Neutrophil (primary cell): ENCODE results near the gene TBC1D17.
A peak's percentile ranks its signal among the peaks of the same experiment; 100 is the strongest.

ENCODE experiments used
- H3K27ac ChIP-seq: fragments of 200-600 bp; sonication (generic); 2 replicates; pipeline ENCODE4 v1.5.1; 2016; ENCODE audit warnings: mild to moderate bottlenecking, moderate library complexity
- H3K27me3 ChIP-seq: fragments of 200-600 bp; sonication (generic); 2 replicates; pipeline ENCODE4 v1.6.0; 2016; ENCODE audit warnings: mild to moderate bottlenecking
- H3K36me3 ChIP-seq: fragments of 200-600 bp; sonication (generic); 2 replicates; pipeline ENCODE4 v1.5.1; 2017
- H3K4me1 ChIP-seq, 2 experiments: fragments of 200-600 bp in 1 of 2; sonication (generic) in 1 of 2; 1 replicate in 1 of 2; 2 replicates in 1 of 2; pipeline versions ENCODE4 v1.5.1 to v1.6.1; 2013 to 2016; ENCODE audit warnings: low read depth in 1 of 2, low read length in 1 of 2, mild to moderate bottlenecking in 1 of 2, moderate library complexity in 1 of 2; ENCODE audit not compliant: control insufficient read depth in 1 of 2, insufficient read depth in 1 of 2
- H3K4me3 ChIP-seq, 2 experiments: fragments of 200-600 bp in 1 of 2; sonication (generic) in 1 of 2; 1 replicate in 1 of 2; 2 replicates in 1 of 2; pipeline ENCODE4 v1.5.1; 2013 to 2016; ENCODE audit warnings: low read depth in 1 of 2, low read length in 1 of 2, mild to moderate bottlenecking in 1 of 2, moderate library complexity in 1 of 2
- H3K9me3 ChIP-seq: fragments of 200-600 bp; sonication (generic); 2 replicates; pipeline ENCODE4 v1.5.1; 2016
- TF ChIP-seq, protein P1 (sequence below): fragments of 200-600 bp; sonication (generic); IDR thresholded peaks from 2 replicates; pipeline ENCODE4 v1.5.1; 2016; ENCODE audit warnings: antibody characterized with exemption

TBC1D17 gene

DNA sequence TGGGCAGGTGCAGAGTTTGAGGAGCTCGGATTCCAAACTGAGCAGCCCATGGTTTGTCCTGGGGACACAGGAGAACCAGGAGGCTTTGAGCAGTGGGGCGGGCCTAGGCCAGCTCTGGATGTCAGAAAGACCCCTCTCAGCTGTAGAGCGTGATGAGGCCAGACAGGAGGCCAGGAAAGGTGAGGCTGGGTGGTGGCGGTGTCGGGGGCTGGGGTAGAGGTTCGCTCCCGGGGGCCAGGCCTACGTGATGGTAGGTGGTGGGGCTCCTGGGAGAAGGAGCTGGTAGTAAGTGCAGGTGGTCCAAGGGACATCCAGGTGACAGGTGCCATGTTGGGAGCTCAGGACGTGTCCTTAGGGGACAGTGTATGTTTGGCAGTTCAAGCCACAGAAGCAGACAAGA lies 40.1 kb upstream of the TBC1D17 start:
- TF ChIP-seq, protein P1, sequence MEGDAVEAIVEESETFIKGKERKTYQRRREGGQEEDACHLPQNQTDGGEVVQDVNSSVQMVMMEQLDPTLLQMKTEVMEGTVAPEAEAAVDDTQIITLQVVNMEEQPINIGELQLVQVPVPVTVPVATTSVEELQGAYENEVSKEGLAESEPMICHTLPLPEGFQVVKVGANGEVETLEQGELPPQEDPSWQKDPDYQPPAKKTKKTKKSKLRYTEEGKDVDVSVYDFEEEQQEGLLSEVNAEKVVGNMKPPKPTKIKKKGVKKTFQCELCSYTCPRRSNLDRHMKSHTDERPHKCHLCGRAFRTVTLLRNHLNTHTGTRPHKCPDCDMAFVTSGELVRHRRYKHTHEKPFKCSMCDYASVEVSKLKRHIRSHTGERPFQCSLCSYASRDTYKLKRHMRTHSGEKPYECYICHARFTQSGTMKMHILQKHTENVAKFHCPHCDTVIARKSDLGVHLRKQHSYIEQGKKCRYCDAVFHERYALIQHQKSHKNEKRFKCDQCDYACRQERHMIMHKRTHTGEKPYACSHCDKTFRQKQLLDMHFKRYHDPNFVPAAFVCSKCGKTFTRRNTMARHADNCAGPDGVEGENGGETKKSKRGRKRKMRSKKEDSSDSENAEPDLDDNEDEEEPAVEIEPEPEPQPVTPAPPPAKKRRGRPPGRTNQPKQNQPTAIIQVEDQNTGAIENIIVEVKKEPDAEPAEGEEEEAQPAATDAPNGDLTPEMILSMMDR: no peak
- no peak overlapping the region for H3K27ac ChIP-seq
- H3K27me3 ChIP-seq: no peaks in the 10 kb centered on the region
- peaks cover 9 to 10% of the 10 kb centered on the region in 2 experiments for H3K4me1 ChIP-seq
- peaks cover 86% of the 10 kb centered on the region for H3K36me3 ChIP-seq
- H3K4me3 ChIP-seq: no peak overlapping the region
- H3K9me3 ChIP-seq: no peaks in the 10 kb centered on the region

DNA sequence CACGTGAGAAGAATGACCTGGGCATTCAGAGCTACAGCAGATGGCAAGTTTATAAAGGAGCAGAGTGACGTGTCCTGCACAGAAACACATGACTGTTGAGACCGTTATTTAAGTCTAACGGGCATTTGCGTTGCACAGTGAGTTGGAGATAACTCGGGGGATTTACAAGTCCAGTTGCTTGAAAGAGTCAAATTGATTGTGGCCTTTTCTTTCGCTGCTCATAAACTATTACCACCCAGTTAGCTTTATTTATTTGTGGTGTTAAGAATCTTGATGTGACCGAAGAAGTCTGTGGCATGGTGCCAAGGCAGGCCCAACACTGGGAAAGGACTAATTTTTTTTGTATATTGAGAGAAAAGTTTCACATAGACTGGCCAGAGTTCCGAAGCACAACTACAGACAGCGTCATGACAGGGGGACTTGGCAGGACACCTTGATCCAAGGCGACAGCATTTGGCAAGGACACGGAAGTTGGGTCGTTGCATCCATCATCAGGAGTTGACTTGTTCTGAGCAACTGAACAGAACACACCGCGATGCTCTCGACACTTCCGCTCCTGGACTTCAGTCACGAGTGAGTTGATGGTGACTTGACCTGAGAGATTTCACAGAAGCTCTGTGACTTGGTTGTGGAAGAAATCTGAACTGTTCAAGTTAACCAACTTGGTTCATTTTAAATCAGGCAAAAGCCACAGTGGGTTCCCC lies 38.5 kb upstream of the TBC1D17 start:
- TF ChIP-seq, protein P1: no peak
- H3K9me3 ChIP-seq: no peaks in the 10 kb centered on the region
- peaks cover 2 to 3% of the 10 kb centered on the region in 2 experiments for H3K4me1 ChIP-seq
- no peaks in the 10 kb centered on the region for H3K27me3 ChIP-seq
- no peak overlapping the region for H3K4me3 ChIP-seq
- H3K27ac ChIP-seq: peak overlapping the region; percentile 7
- peaks cover 71% of the 10 kb centered on the region for H3K36me3 ChIP-seq

DNA sequence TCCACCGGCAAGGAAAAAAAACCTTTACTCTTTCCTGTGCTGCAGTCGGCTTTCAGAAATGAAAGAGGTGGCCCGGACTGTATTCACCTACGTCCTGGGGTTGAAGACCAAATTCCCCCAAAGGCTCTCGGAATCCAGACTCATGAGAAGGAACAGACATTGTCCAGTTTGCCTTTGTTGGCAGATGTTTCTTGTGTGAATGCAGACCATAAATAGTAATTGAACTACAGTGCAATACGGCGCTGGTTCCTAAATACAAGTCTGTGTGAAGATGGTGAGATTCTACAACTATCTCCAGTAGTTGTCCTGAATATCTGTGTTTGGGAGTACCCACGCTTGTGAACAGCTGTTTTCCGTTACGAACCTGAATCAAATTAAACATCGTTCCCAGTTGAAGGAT lies 37.8 kb upstream of the TBC1D17 start:
- Histone ChIP-seq H3K36me3 (peaks cover 64% of the 10 kb centered on the region), H3K4me1 (peaks cover 9% of the 10 kb centered on the region in 2 experiments), H3K27ac (peak overlapping the region; percentile 7), H3K4me3 (no peak overlapping the region), H3K9me3 (no peaks in the 10 kb centered on the region), H3K27me3 (no peaks in the 10 kb centered on the region)
- TF ChIP-seq, protein P1: no peak

DNA sequence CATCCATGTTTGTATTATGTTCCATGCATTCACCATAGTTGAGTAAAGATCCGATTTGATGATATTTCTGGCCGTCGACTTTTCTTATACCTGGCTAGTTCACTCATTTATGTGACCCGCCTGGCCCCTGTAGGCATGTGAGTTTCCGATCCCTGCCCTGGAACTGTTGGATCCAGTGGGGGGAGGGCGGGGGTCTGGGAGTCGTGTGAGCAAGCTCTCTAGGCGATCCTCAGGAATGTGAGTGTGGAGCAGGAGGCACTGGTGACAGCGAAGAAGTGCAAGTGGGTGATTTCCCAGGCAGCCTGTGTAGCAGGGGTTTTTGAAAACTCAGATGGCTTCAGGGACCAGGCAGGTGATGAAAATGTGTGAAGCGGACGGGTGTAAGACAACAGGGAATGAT lies 37.2 kb upstream of the TBC1D17 start:
- peaks cover 15 to 16% of the 10 kb centered on the region in 2 experiments for H3K4me1 ChIP-seq
- H3K4me3 ChIP-seq: no peak overlapping the region
- TF ChIP-seq, protein P1: no peak
- H3K27ac ChIP-seq: no peak overlapping the region
- H3K9me3 ChIP-seq: no peaks in the 10 kb centered on the region
- no peaks in the 10 kb centered on the region for H3K27me3 ChIP-seq
- H3K36me3 ChIP-seq: peaks cover 58% of the 10 kb centered on the region

DNA sequence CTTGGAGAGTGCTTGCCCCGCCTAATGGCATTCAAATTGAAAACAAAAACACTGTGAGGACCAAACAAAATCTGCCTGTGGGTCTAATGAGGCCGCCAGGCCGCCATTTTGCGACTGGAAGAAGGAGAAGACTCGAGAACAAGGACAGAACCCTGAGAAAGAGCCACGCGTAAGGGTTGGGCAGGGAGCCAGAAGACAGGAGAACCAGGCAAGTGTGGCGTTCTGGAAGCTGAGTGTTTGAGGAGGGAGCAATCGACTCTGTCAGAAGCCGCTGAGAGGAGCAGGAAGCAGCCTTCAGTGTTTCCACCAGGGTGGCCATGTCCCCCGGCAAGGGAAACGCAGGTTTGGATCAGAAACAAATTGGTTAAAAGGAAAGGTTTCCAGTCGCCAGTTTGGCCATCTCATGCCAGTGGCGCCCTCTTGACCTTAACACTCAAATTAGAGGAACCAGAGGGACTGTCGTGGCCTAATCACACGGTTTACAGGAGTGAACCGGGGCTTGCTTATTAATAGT lies 36.7 kb upstream of the TBC1D17 start:
- H3K4me1 ChIP-seq: peaks cover 16 to 17% of the 10 kb centered on the region in 2 experiments
- H3K27ac ChIP-seq: peak overlapping the region; percentile 5
- peaks cover 53% of the 10 kb centered on the region for H3K36me3 ChIP-seq
- H3K27me3 ChIP-seq: no peaks in the 10 kb centered on the region
- TF ChIP-seq, protein P1: no peak
- H3K4me3 ChIP-seq: no peak overlapping the region
- no peaks in the 10 kb centered on the region for H3K9me3 ChIP-seq
